GM21529 (cell line): Measurements from ENCODE around the gene ORC3.
"Not testable (repeated sequence)": the region's sequence is repeated elsewhere in the genome, so short reads cannot be mapped to it uniquely, and the experiment has no call there.

Experiments
- ATAC-seq: cut with Tn5 transposase; IDR thresholded peaks from one replicate; pipeline ENCODE4 v1.9.1; 2021; ENCODE audit not compliant: unreplicated experiment

ORC3 gene

GRCh38 chr6:87658516-87658915 lies 68.6 kb downstream of the ORC3 start:
- ATAC-seq: no peak

- no peak for ATAC-seq
These were observed 70.4 kb downstream of the ORC3 start for GRCh38 chr6:87660226-87660911.

GRCh38 chr6:87661016-87661415 lies 71.1 kb downstream of the ORC3 start:
- no peak for ATAC-seq

- ATAC-seq: no peak
These were observed 71.6 kb downstream of the ORC3 start for GRCh38 chr6:87661503-87661902.

GRCh38 chr6:87663434-87663833 lies 73.5 kb downstream of the ORC3 start:
- no peak for ATAC-seq

- ATAC-seq: no peak
These were observed 75.1 kb downstream of the ORC3 start for GRCh38 chr6:87664921-87665485.

GRCh38 chr6:87667032-87667431 lies 77.1 kb downstream of the ORC3 start:
- no peak for ATAC-seq

- no peak for ATAC-seq
These were observed 78.1 kb downstream of the ORC3 start for GRCh38 chr6:87668013-87668412.

- ATAC-seq: no peak
These were observed 79.1 kb downstream of the ORC3 start for GRCh38 chr6:87669051-87669450.

- no peak for ATAC-seq
These were observed 80.8 kb downstream of the ORC3 start for GRCh38 chr6:87670707-87671106.

- ATAC-seq: no peak
These were observed 81.7 kb downstream of the ORC3 start for GRCh38 chr6:87671555-87672029.

- ATAC-seq: no peak
These were observed 82.7 kb downstream of the ORC3 start for GRCh38 chr6:87672641-87673040.

GRCh38 chr6:87673237-87673636 lies 83.3 kb downstream of the ORC3 start:
- no peak for ATAC-seq

- no peak for ATAC-seq
These were observed 84.4 kb downstream of the ORC3 start for GRCh38 chr6:87674290-87674689.

- no peak for ATAC-seq
These were observed 85.2 kb downstream of the ORC3 start for GRCh38 chr6:87675004-87675681.

GRCh38 chr6:87682310-87682709 lies 92.4 kb downstream of the ORC3 start:
- ATAC-seq: peak; percentile 70

GRCh38 chr6:87683890-87684289 lies 94.0 kb downstream of the ORC3 start:
- ATAC-seq: no peak

- ATAC-seq: no peak
These were observed 95.1 kb downstream of the ORC3 start for GRCh38 chr6:87684895-87685654.

GRCh38 chr6:87686636-87687205 lies 96.8 kb downstream of the ORC3 start:
- ATAC-seq: not testable (repeated sequence)

GRCh38 chr6:87687296-87687695 lies 97.4 kb downstream of the ORC3 start:
- no peak for ATAC-seq

GRCh38 chr6:87687893-87688292 lies 98.0 kb downstream of the ORC3 start:
- not testable (repeated sequence) for ATAC-seq
